Glutamatergic neuron (in vitro differentiated cells): ENCODE results near the gene GORAB. TPM values are rescaled to one million over a fixed set of nuclear protein-coding genes. Genes with fewer than 3 reads are reported as not detected.

Experiments used
- DNase-seq: peaks from one replicate; pipeline ENCODE4 v3.0.0; 2022
- H3K27ac Mint-ChIP-seq: one replicate; pipeline ENCODE4 v1.8.0; 2020; ENCODE audit warnings: mild to moderate bottlenecking, mixed read lengths, inconsistent platforms; ENCODE audit not compliant: unreplicated experiment
- H3K27me3 Mint-ChIP-seq: one replicate; pipeline ENCODE4 v1.8.0; 2020; ENCODE audit warnings: mild to moderate bottlenecking, moderate library complexity, mixed read lengths, inconsistent platforms; ENCODE audit not compliant: unreplicated experiment
- H3K36me3 Mint-ChIP-seq: one replicate; pipeline ENCODE4 v1.8.0; 2020; ENCODE audit warnings: mild to moderate bottlenecking, mixed read lengths, inconsistent platforms; ENCODE audit not compliant: unreplicated experiment
- H3K4me1 Mint-ChIP-seq: one replicate; pipeline ENCODE4 v1.8.0; 2020; ENCODE audit warnings: mild to moderate bottlenecking, low read depth, mixed read lengths, inconsistent platforms; ENCODE audit not compliant: unreplicated experiment
- H3K4me3 Mint-ChIP-seq: one replicate; pipeline ENCODE4 v1.8.0; 2020; ENCODE audit warnings: mild to moderate bottlenecking, mixed read lengths, inconsistent platforms; ENCODE audit not compliant: unreplicated experiment
- H3K9me3 Mint-ChIP-seq: one replicate; pipeline ENCODE4 v1.8.0; 2020; ENCODE audit warnings: mild to moderate bottlenecking, moderate library complexity, mixed read lengths, inconsistent platforms; ENCODE audit not compliant: unreplicated experiment
- CTCF ChIP-seq: fragments of 200-600 bp; sonication (generic); IDR thresholded peaks from one replicate; pipeline ENCODE4 v1.5.0; 2021; ENCODE audit not compliant: partially characterized antibody, unreplicated experiment
- total RNA-seq: library from RNA; stranded (reverse); fragmentation: NEBNext Ultra II Directional; extraction: Animal tissue kit (Norgen Biotek cat#: 25700); gene quantifications from one replicate; pipeline ENCODE4 v1.2.1, GENCODE V29; 2021; ENCODE audit not compliant: unreplicated experiment

The GORAB gene
- total RNA-seq, 1 donor from 2014 or later = 9.1 TPM

- no peak overlapping the region for H3K27ac Mint-ChIP-seq
- no peak for DNase-seq
- no peaks in the 10 kb centered on the region for H3K4me1 Mint-ChIP-seq
- H3K27me3 Mint-ChIP-seq = no peaks in the 10 kb centered on the region
- no peaks in the 10 kb centered on the region for H3K36me3 Mint-ChIP-seq
- no peak overlapping the region for H3K4me3 Mint-ChIP-seq
- TF ChIP-seq CTCF = no peak
- no peaks in the 10 kb centered on the region for H3K9me3 Mint-ChIP-seq
Measured at GRCh38 chr1:170593173-170594011, 61.4 kb downstream of the GORAB start.

- Mint-ChIP-seq H3K4me3 (no peak overlapping the region), H3K36me3 (no peaks in the 10 kb centered on the region), H3K4me1 (no peaks in the 10 kb centered on the region), H3K27me3 (no peaks in the 10 kb centered on the region), H3K9me3 (no peaks in the 10 kb centered on the region), H3K27ac (no peak overlapping the region)
- TF ChIP-seq CTCF = no peak
- DNase-seq = no peak
Measured at GRCh38 chr1:170594066-170594626, 62.2 kb downstream of the GORAB start.

- no peaks in the 10 kb centered on the region for H3K4me1 Mint-ChIP-seq
- no peak overlapping the region for H3K4me3 Mint-ChIP-seq
- DNase-seq = no peak
- no peak overlapping the region for H3K27ac Mint-ChIP-seq
- no peak for TF ChIP-seq CTCF
- peaks cover 2% of the 10 kb centered on the region for H3K27me3 Mint-ChIP-seq
- peaks cover 3% of the 10 kb centered on the region for H3K9me3 Mint-ChIP-seq
- H3K36me3 Mint-ChIP-seq = no peaks in the 10 kb centered on the region
Measured at GRCh38 chr1:170596701-170597100, 64.7 kb downstream of the GORAB start.

GRCh38 chr1:170598618-170599017 lies 66.7 kb downstream of the GORAB start:
- H3K27ac Mint-ChIP-seq = no peak overlapping the region
- no peak for TF ChIP-seq CTCF
- H3K9me3 Mint-ChIP-seq = peaks cover 5% of the 10 kb centered on the region
- peaks cover 2% of the 10 kb centered on the region for H3K27me3 Mint-ChIP-seq
- no peak overlapping the region for H3K4me3 Mint-ChIP-seq
- peaks cover 8% of the 10 kb centered on the region for H3K36me3 Mint-ChIP-seq
- no peak for DNase-seq
- no peaks in the 10 kb centered on the region for H3K4me1 Mint-ChIP-seq

- Mint-ChIP-seq H3K9me3 (peaks cover 5% of the 10 kb centered on the region), H3K27me3 (peaks cover 2% of the 10 kb centered on the region), H3K4me1 (no peaks in the 10 kb centered on the region), H3K4me3 (no peak overlapping the region), H3K36me3 (peaks cover 8% of the 10 kb centered on the region), H3K27ac (no peak overlapping the region)
- no peak for DNase-seq
- TF ChIP-seq CTCF = no peak
Measured at GRCh38 chr1:170599033-170599432, 67.1 kb downstream of the GORAB start.
